HG03175 (cell line): ENCODE results near the gene FAM222B.
"Not testable (repeated sequence)": the region's sequence is repeated elsewhere in the genome, so short reads cannot be mapped to it uniquely, and the experiment has no call there.

Experiments used
- ATAC-seq: cut with Tn5 transposase; IDR thresholded peaks from one replicate; pipeline ENCODE4 v1.9.1; 2021; ENCODE audit warnings: mild to moderate bottlenecking, moderate library complexity; ENCODE audit not compliant: unreplicated experiment

The FAM222B gene

DNA sequence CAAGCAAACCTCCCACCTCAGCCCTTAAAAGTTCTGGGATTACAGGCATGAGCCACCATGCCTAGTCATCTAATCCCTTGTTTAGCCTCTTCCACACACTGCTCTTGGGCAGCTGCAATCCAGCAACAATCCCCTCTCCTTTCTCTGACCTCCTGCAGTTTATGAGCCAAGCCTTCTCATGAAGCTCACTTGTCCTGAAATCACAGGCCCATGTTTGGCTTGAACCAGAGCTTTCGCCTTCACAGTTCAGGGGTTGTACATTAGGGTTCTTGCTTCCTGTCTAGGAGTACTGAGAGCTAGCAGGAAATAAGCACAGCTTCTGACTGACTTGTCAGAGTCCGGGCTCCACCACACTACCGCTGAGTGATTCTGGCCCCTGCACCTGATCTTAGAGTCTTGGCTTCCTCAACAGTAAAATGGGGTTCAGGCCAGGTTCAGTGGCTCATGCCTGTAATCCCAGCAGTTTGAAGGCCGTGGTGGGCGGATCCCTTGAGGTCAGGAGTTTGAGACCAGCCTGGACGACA lies 28.5 kb upstream of the FAM222B start:
- ATAC-seq: peak; percentile 94

DNA sequence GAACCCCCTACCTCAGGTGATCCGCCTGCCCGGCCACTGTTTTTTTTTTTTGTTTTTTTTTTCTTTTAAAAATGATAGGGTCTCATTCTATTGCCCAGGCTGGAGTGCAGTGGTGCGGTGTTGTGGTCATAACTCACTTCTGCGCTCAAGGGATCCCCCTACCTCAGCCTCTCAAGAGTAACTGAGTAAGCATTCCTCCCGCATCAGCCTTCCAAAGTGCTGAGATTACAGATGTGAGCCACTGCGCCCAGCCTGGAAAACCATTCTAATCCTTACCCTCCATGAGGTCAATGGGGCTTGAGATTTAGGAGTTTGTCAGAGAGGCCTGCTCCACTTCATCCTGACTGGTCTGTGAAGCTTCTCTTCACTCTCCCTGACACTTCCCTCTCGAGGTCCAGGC lies 24.7 kb upstream of the FAM222B start:
- ATAC-seq: no peak

DNA sequence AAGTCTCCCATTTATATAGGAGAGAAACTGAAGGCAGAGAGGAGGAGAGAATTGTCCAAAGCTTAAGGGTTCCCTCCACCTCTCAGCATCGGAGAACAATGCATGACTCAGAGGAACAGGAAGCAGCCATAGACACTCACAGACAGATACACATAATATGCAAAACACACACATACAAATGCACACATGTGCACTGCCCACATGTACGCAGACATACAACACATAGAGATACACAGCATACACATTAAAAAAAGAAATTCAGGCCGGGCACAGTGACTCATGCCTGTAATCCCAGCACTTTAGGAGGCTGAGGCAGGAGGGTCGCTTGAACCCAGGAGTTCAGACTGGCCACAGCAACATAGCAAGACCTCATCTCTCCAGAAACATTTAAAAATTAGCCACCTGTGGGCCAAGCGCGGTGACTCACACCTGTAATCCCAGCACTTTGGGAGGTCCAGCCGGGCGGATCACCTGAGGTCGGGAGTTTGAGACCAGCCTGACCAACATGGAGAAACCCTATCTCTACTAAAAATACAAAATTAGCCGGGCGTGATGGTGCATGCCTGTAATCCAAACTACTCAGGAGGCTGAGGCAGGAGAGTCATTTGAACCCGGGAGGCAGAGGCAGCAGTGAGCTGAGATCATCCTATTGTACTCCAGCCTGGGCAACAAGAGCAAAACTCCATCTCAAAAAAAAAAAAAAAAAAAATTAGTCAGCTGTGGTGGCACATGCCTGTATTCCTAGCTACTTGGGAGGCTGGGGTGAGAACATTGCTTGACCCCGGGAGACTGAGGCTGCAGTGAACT lies 23.6 kb upstream of the FAM222B start:
- ATAC-seq: no peak

DNA sequence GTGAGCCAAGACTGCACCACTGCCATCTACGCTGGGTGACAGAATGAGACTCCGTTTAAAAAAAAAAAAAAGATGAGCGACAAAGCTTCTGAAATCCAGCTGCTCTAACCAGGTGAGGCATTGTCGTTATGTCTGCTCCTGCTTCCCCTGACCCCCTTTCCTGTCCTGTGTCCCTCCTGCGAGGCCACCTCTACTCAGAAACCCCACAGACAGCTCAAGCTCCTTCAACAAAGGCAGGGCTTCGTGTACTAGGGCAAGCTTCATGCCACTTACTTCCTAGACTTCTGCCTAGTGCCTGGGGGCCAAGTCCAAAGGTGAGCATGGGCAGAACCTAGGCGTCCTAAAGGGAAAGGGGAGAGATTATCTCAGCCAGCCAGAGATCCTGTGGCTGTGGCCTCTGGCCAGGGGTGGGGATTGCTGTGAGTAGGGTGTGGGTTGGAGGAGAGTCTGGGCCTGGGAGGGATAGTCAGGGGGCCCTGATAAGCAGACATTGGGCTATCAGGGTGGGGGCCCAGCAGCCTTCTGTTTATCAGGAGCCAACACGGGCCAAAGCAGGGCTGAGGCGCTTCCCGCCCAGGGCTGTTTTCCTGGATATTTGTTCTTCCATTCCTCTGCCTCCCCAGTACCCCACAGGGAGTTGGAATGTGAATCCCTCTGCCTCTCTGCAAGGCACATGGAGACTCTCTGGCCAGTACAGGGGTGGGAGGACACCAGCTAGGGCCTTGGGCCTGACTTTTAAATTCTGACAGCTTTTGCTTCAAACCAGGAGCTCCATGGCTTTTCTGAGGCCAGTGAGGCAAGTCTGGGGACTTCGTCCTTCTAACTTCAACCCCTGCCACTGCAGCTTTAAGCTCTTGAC lies 22.6 kb upstream of the FAM222B start:
- ATAC-seq: no peak

DNA sequence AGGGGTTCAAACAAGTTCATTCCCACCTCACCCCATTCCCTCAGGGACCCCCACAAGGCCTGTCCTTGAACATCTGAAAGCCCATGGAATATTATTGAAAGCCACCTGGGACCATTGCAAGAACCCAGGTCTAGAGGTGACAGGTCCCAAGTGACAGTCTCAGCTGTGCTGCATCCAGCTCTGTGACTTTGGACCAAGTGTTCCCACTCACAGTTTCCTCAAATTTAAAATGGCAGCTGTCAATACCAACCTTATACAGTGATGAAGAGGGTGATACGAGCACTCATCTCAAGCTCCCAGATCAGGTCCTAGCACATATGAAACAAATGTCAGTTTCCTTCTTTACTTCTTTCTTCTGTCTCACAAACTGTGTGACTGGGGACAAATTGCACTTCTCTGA lies 21.4 kb upstream of the FAM222B start:
- no peak for ATAC-seq

DNA sequence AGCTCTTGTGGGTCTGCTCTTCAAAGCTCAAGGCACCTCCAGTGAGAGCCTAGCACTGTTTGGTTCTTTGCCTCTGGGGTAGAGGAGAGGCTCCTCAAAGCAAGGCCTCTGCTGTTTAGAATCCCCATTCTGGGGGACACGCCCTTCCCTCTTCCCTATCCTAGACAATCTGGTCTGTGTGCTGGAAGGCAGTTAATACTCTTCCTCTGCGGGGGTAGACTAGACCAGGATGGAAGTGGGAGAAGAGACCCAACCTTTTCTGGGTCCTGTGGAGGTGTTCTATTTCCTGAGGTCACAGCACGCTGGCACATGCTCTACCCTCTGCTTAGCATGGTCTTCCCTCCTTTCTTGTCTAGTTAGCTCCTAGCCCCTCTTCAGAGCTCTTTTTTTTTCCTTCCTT lies 20.0 kb upstream of the FAM222B start:
- ATAC-seq: no peak

DNA sequence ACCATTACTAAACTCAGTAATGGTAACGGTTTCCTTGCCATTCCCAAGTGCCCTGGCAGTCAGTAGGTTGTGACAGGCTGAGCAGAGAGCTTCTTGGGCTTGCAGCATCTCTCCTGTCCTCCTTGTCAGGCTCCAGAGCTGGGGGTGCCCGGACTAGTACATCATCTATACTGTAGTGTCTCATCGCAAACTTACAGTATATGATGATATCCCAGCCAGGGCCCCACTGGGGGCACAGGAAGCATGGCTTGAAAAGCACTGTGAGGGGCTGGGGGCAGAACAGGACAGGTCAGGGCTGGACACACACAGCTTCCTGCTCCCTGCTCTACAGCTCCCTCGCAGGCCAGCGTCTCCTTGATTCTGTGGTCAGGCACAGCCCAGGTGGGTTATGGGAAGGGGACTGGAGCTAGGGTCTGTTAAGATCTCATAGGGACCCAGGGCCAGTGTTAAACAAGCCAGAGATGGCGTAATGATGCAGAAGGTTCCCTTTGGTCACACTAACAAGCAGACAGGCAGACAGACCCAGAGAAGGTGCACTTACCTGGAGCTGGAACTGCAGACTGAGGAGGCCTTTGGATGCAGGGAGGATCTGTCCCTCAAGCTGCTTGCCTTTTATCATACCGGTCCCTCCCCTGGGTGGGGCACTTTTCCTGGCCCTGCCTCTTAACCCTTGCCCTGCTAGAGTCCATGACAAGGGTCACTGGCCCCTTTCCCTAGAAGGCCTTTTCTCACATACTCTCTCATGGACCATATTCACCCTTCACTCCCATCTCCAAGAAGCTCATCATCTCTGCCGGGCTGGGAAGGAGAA lies 19.0 kb upstream of the FAM222B start:
- no peak for ATAC-seq

DNA sequence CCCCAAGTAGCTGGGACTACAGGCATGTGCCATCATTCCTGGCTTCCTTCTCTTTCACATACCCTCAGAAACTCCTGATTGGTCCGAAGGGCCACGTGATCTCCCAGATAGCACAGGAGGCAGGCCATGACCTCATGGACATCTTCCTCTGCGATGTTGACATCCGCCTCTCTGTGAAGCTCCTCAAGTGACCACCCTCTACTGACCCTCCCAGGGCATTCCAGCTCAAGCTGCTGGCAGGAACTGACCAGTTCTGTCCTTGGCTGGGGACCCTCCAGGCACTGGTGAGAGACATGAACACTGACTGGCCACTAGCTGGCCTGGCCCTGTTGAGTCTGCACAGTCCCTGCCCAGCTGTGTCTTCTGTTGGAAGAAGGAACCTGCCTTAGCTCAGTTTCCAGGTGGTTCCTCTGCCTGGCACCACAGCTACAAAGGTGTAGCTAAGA lies 17.8 kb upstream of the FAM222B start:
- ATAC-seq: no peak

DNA sequence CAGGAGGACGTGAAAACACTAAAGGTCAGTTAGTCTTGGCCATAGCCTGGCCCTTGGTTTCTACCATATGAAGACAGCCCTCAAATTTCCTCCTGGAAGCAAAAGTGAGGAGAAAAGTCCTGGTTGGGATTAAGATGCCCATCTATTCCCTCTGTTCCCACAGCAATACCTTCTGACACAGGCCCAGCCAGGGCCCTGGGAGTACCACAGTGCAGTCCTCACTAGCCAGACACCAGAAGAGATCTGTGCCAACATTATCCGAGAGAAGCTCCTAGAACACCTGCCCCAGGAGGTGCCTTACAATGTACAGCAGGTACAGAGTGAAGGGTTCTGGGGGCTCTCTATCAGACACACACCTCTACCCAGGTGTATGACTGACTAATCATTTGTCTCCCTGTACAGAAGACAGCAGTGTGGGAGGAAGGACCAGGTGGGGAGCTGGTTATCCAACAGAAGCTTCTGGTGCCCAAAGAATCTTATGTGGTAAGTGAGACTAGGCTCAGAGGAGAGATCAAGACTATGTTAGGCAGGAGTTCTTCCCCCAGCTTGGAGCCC lies 16.3 kb upstream of the FAM222B start:
- ATAC-seq: no peak

DNA sequence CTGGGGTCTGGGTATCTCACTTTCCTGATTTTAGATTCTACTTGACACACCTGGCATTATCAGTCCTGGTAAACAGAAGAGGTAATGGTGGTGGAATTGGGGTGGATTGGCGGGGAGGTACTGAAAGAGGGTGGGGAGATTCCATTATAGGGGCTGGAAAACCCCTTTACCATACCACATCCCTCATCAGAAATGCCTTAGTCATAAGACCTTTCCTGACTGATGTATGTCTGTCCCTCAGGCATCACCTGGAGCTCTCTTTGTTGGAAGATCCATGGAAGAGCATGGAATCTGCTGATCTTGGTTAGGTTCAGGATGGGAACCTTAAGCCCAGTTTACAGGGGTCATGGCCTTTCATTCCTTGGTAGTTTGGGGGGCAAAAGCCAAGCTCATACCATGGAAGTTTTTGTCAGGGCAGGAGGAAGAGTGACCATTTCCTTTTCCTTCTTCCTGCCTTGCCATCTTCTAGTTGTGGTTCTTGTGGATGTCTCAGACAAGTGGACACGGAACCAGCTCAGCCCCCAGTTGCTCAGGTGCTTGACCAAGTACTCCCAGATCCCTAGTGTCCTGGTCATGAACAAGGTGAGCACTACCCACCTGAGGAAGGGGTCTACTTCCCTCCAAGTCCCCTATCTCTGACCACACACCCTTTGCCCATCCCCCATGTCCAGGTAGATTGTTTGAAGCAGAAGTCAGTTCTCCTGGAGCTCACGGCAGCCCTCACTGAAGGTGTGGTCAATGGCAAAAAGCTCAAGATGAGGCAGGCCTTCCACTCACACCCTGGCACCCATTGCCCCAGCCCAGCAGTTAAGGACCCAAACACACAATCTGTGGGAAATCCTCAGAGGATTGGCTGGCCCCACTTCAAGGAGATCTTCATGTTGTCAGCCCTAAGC lies 15.6 kb upstream of the FAM222B start:
- ATAC-seq: no peak

DNA sequence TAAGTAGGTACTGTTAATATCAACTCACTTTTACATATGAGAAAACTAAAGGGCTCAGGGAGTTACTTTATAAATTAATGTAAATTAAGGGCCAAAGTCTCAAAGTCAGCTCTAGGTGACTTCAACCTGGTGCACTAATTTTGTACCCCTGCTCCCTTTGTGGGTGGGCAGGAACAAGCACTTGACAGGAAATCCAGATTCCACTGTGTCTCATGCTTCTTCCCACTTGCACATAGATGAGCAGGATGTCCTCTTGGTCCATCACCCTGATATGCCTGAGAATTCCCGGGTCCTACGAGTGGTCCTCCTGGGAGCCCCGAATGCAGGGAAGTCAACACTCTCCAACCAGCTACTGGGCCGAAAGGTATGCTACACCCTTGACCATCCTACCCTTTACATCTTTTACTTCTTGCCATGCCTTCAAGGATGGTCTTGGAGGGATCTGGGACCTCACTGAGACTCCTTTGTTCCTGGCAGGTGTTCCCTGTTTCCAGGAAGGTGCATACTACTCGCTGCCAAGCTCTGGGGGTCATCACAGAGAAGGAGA lies 13.5 kb upstream of the FAM222B start:
- no peak for ATAC-seq

DNA sequence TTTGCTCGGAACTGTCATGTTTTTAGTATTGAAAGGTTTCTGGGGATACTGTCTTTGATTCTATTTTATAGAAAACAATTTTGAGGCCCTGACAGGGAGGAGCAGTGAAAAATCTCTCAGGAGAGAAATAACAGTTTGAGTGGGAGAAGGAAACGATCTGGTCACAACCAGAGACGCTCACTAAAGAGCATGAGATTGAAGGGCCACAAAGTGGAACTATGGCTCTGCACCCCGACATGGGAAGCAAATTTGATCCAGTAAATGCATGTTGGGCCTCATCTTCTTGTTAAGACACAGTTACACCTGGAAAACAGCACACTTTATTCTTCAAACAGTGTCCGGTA lies 12.7 kb upstream of the FAM222B start:
- no peak for ATAC-seq

DNA sequence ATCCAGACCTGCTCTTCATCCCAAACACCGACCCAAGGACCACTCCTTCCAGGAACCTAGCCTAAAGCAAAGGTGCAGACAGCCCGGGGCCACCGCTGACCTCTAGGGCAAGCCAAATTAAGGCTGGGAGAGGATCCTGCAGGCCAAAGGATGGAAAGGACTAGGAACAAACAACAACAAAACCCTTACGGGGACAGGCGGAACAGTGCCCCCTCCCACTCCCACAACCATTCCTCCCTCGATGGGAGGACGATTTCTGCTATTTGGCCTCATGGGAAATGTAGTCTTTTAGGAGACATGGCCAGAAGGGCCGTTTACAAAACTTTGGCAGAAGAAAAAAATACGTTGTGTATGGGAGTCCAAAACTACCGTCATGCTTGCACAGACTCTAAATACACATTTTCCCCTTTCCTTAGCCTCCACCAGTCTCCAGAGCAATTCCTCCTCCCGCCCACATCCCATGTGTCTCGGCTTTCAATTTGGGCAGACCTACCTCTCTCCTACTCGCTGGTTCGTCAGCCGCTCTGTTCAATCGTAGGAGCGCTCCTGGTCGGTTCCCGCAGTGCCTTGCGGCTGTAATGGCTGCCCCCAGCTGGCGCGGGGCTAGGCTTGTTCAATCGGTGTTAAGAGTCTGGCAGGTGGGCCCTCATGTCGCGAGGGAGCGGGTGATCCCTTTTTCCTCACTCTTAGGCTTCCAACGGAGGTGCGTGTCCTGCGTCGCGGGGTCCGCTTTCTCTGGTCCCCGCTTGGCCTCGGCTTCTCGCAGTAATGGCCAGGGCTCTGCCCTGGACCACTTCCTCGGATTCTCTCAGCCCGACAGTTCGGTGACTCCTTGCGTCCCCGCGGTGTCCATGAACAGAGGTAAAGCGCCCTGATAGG lies 12.1 kb upstream of the FAM222B start, which contains the start of gene ERAL1:
ERAL1 (plus strand) TSS at position 560 of the 879 bp plus-strand sequence; CDS start at position 579, 19 bp downstream.
- ATAC-seq: peak; percentile 95

DNA sequence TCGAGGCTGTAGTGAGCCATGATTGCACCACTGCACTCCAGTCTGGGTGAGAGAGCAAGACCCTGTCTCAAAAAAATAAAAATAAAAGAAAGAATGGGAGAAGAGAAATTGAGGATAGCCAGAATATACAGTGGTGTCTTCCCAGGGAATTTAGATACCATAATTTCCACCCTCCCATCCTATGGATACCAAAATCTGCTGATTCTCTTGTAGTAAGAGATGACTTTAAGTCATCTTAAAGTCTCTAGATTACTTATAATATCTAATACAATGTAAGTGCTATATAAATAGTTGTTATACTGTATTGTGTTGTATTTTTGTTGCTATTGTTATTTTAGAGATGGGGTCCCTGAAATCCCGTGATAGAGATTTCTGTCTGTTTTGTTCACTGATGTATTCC lies 10.7 kb upstream of the FAM222B start:
- ATAC-seq: no peak

DNA sequence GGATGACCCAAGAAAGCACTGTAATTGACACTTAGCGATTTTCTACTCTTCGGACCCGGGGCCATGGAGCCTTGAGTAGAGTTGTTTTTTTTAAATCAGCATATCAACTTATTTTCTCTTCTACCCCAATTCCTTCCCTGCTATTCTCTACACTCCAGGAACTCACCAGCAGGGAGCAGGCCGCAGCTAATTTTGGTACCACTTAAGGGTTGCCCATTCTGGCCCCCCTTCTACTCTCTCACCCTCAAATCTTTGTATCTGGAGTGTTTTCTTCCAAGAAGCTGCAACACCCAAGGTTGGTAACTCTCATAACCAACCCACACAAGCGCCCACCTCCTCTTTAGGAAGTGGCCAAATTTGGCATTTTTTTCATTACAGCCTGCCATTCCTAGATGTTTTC lies 6.7 kb upstream of the FAM222B start:
- no peak for ATAC-seq

DNA sequence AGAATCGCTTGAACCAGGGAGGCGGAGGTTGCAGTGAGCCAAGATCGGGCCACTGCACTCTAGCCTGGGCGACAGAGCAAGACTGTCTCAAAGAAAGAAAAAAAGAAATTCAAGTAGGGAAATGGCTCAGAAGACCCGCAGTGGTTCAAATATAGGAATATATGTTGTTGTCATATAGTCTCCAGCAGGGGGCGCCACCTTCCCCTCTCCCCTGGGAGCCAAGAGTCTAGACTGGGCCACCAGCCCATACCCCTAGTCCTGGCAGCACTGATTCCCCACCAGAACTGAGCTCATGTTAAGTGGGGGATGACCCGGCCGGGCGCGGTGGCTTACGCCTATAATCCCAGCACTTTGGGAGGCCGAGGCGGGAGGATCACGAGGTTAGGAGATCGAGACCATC lies 6.1 kb upstream of the FAM222B start:
- ATAC-seq: not testable (repeated sequence)

DNA sequence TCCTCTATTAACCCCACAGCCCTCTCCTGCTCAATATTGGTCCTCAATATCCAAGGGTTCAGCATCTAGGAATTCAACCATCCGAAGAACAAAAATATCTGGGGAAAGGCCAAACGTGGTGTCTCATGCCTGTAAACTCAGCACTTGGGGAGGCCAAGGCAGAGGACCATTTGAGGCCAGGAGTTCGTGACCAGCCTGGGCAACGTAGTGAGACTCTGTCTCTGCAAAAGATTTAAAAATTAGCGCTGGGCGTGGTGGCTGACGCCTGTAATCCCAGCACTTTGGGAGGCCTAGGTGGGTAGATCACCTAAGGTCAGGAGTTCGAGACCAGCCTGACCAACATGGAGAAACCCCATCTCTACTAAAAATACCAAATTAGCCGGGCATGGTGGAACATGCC lies 4.1 kb upstream of the FAM222B start:
- not testable (repeated sequence) for ATAC-seq

DNA sequence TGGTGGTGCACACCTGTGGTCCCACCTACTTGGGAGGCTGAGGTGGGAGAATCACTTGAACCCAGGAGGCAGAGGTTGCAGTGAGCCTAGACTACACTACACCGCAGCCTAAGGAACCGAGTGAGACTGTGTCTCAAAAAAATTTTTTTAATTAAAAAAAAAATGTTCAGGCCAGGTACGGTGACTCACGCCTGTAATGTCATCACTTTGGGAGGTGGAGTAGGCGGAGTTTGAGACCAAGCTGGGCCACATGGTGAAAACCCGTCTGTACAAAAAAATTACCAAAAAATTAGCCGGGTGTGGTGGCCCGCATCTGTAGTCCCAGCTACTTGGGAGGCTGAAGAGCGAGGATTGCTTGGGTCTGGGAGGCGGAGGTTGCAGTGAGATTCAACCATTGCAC lies 3.6 kb upstream of the FAM222B start:
- no peak for ATAC-seq

DNA sequence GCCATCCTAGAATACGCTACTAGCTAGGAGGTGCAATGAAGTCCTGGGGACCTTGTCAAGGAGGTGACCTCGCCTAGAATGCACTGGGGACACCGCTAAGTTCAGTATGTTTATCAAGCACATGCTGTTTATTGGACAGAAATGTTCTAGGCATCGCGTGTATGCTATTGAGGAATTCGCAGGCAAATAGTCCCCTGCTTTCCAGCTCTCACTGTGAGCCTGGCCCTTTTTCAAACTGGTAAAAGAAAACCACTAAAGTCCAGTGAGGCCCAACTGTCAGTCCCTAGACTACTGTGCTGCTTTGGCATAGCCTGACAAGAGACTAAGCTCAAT lies 1.2 kb upstream of the FAM222B start:
- ATAC-seq: no peak
